GM18517 (cell line): Measurements from ENCODE around the gene PITX3.

ENCODE experiments used
- ATAC-seq: cut with Tn5 transposase; IDR thresholded peaks from one replicate; pipeline ENCODE4 v1.9.1; 2021; ENCODE audit warnings: mild to moderate bottlenecking, moderate library complexity; ENCODE audit not compliant: unreplicated experiment

PITX3 gene

DNA sequence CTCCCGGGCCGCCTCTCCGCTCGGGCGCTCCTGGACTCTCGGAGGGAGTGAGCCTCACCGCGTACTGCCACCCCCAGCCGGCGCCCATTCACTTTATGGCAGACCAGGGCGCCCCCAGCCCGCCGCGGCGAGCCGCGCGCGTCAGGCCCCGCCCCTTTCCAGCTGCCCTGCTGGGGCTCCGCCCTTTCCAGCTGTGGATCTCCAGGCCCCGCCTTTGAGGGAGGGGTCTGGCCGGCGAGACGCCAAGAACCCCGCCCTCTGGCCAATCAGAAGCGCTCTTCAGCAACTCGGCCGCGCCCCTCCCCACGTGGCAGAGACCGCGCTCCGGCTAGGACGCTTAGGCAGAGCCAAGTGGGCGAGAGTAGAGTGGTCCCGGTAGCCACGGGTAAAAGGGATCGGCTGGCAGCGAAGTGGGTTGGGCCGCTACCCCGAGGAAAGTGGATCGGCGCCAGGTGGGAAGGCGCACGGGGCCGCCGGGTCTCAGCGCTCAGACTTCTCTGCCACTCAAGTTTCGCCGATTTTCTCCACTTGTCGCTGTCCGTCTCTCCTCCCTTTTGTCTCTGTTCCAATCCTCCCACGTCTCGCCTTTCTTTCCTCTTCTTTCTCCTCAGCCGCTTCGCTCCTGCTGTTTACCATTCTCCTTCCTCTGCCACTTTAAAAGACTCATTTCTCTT, at the start of gene PITX3:
Gene PITX3 (minus strand): TSS at position 69 of the 674 bp plus-strand sequence. CDS start 9,432 bp downstream, outside the sequence.
- no peak for ATAC-seq

DNA sequence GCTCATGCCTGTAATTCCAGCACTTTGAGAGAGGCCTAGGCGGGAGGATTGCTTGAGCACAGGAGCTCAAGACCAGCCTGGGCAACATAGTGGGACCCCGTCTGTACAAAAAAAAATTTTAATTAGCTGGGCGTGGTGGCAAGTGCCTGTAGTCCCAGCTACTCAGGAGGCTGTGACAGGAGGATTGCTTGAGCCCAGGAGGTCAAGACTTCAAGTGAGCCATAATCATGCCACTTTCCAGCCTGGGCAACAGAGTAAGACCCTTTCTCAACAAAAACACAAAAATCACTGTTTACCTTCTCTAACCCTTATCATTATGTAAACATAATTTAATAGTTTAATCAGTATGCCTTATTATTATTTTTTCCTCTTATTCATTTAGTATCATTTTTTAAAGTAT, 48.5 kb upstream of the PITX3 start:
- no peak for ATAC-seq

DNA sequence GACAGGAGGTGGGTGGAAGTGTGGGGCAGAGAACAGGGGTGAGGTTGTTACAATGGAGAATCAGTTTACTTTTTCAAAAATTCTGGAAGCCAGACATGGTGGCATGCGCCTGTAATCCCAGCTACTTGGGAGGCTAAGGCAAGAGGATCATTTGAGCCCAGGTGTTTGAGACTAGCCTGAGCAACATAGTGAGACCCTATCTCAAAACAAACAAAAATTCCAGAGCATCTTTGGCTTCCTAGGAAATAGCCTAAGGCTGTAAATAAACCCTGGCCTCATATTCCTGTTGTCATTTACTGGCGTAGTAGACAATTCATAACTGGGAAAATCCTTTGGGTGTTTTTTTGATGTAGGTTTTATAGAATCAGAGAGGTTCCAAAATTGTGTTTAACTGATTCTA, 48.0 kb upstream of the PITX3 start:
- no peak for ATAC-seq

- ATAC-seq, result no peak
Observed at GRCh38 chr10:102287991-102288390, 46.7 kb upstream of the PITX3 start.

DNA sequence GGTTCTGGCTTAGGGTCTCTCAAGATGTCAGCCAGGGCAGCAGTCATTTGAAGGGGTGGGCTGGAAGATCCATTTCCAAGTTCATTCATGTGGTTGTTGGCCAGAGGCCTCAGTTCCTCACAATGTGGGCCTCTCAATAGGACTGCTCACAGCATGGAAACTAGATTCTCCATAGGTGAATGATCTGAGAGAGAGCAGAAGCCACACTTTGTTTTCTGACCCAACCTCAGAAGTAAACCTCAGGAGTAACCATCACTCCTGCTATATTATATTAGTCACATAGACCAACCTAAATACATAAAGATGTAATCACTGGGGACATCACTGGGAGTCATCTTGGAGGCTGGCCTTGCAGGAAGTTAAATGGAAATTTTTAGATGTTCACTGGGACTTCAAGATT, 46.2 kb upstream of the PITX3 start:
- ATAC-seq, result no peak

GRCh38 chr10:102286216-102286615, 44.9 kb upstream of the PITX3 start:
- no peak for ATAC-seq

- ATAC-seq, result no peak
Observed at GRCh38 chr10:102285133-102285532, 43.8 kb upstream of the PITX3 start.

GRCh38 chr10:102284531-102284930, 43.2 kb upstream of the PITX3 start:
- ATAC-seq, result no peak

DNA sequence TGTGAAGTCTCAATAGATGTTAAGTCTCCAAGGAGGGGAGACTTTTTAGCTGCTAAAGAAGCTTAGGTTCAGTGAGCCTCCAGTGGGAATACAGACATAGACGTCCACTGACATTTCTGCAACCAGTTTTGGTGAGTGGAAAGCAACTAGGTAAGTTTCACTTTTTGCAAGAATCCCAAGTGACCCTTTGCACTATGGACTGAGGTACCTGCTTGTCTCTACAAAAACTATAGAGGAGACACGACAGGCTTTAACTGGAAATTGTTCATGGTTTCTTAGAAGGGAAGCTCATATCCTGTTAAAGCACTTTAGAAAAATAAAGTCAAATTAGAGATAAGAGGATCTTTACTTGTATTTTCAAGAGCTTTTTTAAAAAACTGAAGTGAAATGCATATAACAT, 42.6 kb upstream of the PITX3 start:
- no peak for ATAC-seq

- ATAC-seq, result no peak
Observed at GRCh38 chr10:102283488-102283887, 42.2 kb upstream of the PITX3 start.

DNA sequence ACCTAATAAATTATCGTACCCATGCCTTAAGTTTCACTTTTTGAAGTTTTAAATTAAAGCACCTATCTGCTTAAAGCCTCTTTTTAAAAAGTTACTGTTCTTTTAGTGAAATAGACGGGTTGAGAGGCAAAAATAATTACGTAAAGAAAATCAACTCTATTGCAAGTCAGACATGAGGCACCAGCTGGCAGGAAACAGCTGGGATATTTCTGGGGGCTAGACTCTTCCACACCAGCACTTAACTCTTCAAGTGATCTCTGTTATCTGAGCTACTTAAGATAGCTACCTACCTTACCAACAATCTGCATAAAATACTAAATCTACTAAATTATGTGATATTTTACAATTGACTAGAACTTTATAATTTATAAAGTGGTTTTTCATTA, 39.8 kb upstream of the PITX3 start:
- ATAC-seq, result no peak

GRCh38 chr10:102280397-102281101, 39.2 kb upstream of the PITX3 start:
- ATAC-seq, result no peak

- ATAC-seq, result no peak
Observed at GRCh38 chr10:102279104-102279503, 37.8 kb upstream of the PITX3 start.

GRCh38 chr10:102275343-102275742, 34.0 kb upstream of the PITX3 start:
- ATAC-seq, result no peak

- ATAC-seq, result no peak
Observed at GRCh38 chr10:102274062-102274461, 32.8 kb upstream of the PITX3 start.

GRCh38 chr10:102269017-102269416, 27.7 kb upstream of the PITX3 start:
- ATAC-seq, result no peak

GRCh38 chr10:102268375-102268888, 27.1 kb upstream of the PITX3 start:
- no peak for ATAC-seq

GRCh38 chr10:102267748-102268147, 26.4 kb upstream of the PITX3 start:
- ATAC-seq, result no peak

GRCh38 chr10:102266670-102267069, 25.4 kb upstream of the PITX3 start:
- no peak for ATAC-seq

GRCh38 chr10:102264371-102264770, 23.1 kb upstream of the PITX3 start:
- ATAC-seq, result no peak

GRCh38 chr10:102262744-102263370, 21.5 kb upstream of the PITX3 start:
- ATAC-seq, result no peak

DNA sequence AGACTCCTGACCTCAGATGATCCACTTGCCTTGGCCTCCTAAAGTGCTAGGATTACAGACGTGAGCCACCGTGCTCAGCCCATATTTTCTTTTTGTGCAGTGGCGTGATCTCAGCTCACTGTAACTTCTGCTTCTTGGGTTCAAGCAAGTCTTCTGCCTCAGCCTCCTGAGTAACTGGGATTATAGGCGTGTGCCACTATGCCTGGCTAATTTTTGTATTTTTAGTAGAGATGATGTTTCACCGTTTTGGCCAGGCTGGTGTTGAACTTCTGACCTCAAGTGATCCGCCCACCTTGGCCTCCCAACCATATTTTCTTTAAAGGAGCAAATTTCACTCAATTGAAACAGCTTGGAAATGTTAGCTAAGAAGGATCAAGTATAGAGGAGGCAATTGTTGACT, 20.5 kb upstream of the PITX3 start:
- no peak for ATAC-seq
